ENCODE measurements around the gene CPEB4.

CPEB4 gene

DNA sequence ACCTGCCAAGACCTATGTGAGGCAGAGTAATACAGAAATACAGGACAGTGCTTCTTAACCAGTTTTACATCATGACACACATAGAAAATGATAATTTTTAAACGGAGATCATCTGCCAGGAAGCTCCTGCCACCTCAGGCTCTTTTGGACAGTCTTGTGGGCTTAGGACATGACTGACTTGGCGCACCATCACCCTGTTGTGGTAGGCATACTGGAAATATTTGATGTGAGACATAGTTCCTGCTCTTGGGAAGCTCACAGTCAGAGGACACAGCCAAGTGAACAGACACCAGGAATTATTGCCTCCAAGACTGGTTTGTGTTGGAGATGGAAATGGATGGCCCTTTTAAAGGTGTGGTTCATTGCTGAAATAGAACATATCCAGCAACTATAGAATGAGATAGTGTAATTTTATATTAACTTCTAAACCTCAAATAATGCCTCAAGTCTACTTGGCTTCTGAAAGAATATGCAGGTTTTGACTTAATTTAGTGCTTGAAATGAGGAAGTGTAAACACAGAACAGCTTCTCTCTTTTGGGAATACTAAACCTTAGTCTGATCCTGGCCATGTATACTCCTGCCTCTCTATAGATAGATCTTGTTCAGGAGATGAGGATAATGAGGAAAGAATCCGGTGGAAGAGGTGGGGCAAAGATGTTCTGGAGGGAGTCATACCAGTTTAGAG, 19.7 kb downstream of the CPEB4 start:
- Histone ChIP-seq H3K36me3 (peaks cover 3% of the 10 kb centered on the region), H3K9me3 (ENCODE audit: severe bottlenecking) (no peaks in the 10 kb centered on the region), H3K27me3 (ENCODE audit: insufficient read depth, low read depth, severe bottlenecking) (no peaks in the 10 kb centered on the region), H3K4me3 (ENCODE audit: low read depth, low read length) (no peak overlapping the region), H3K27ac (no peak overlapping the region)
- TF ChIP-seq, protein P1, sequence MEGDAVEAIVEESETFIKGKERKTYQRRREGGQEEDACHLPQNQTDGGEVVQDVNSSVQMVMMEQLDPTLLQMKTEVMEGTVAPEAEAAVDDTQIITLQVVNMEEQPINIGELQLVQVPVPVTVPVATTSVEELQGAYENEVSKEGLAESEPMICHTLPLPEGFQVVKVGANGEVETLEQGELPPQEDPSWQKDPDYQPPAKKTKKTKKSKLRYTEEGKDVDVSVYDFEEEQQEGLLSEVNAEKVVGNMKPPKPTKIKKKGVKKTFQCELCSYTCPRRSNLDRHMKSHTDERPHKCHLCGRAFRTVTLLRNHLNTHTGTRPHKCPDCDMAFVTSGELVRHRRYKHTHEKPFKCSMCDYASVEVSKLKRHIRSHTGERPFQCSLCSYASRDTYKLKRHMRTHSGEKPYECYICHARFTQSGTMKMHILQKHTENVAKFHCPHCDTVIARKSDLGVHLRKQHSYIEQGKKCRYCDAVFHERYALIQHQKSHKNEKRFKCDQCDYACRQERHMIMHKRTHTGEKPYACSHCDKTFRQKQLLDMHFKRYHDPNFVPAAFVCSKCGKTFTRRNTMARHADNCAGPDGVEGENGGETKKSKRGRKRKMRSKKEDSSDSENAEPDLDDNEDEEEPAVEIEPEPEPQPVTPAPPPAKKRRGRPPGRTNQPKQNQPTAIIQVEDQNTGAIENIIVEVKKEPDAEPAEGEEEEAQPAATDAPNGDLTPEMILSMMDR (IDR thresholded peaks at IDR 0.05; ENCODE audit: low read depth, low read length): no peak
- no peak for DNase-seq

DNA sequence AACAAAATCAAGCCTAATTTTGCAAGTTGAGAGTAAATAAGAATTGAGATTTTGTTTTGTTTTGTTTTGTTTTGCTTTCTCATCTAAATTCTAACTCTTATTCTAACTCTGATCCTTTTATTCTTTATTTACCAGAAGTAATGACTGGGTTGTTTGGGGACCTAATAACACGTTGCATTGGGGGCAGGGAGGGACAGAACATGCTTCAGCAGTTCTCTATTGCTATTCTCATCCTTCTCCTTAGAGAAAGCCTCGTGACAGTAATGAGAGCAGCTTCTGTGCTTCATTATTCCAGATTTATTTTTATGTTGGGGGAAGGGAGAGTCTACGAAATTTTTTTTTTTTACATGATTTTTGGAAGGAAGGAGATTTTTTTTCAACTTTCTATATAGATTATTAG, 21.1 kb downstream of the CPEB4 start:
- Histone ChIP-seq H3K4me3 (ENCODE audit: low read depth, low read length) (no peak overlapping the region), H3K27me3 (ENCODE audit: insufficient read depth, low read depth, severe bottlenecking) (no peaks in the 10 kb centered on the region), H3K36me3 (peaks cover 3% of the 10 kb centered on the region), H3K9me3 (ENCODE audit: severe bottlenecking) (no peaks in the 10 kb centered on the region), H3K27ac (no peak overlapping the region)
- TF ChIP-seq, protein P1 (IDR thresholded peaks at IDR 0.05; ENCODE audit: low read depth, low read length): no peak
- DNase-seq: no peak

DNA sequence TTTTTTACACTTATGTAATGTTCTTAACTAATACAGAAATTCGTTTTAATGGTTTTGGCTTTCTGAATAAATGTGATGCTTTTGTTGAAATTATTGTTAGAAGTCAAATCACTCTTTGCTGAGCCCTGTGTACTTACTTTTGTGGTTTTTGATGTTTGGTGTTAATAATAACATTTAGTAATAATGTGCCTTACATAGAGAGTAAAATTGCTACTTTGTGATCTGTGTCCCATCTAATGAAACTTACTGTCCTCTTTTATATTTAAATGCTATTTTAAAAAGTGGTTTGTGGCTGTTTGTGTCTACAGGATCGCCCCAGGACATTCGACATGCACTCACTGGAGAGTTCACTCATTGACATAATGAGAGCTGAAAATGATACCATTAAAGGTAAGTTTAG, 22.1 kb downstream of the CPEB4 start:
- H3K4me3 ChIP-seq (ENCODE audit: low read depth, low read length): no peak overlapping the region

DNA sequence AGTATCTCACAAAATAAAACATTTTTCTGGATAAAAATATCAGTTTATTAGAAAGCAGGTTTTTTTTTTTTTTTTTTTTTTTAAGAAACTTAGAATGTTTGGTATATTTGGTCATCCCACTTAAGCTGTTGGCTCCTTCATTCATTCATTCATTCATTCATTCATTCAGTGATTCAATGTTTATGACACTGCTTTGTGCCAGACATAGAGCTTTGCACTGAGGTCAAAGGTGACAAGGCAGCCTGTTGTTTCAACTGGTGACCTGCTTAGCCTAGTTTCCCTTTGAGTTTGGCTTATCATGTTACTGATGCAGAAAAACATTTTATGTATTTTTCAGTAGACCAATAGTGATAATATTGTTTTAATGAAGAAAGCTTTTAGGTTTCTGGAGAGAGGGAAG, 23.5 kb downstream of the CPEB4 start:
- peaks cover 3% of the 10 kb centered on the region for H3K36me3 ChIP-seq
- H3K27ac ChIP-seq: no peak overlapping the region
- DNase-seq: no peak
- H3K9me3 ChIP-seq (ENCODE audit: severe bottlenecking): no peaks in the 10 kb centered on the region
- no peaks in the 10 kb centered on the region for H3K27me3 ChIP-seq (ENCODE audit: insufficient read depth, low read depth, severe bottlenecking)
- TF ChIP-seq, protein P1 (IDR thresholded peaks at IDR 0.05; ENCODE audit: low read depth, low read length): no peak
- H3K4me3 ChIP-seq (ENCODE audit: low read depth, low read length): no peak overlapping the region

More for the DNA sequence above, 22.1 kb downstream of the CPEB4 start:
- no peaks in the 10 kb centered on the region for H3K9me3 ChIP-seq (ENCODE audit: severe bottlenecking)
- peaks cover 3% of the 10 kb centered on the region for H3K36me3 ChIP-seq
- DNase-seq: no peak
- H3K27ac ChIP-seq: no peak overlapping the region
- TF ChIP-seq, protein P1 (IDR thresholded peaks at IDR 0.05; ENCODE audit: low read depth, low read length): no peak
- H3K27me3 ChIP-seq (ENCODE audit: insufficient read depth, low read depth, severe bottlenecking): no peaks in the 10 kb centered on the region

DNA sequence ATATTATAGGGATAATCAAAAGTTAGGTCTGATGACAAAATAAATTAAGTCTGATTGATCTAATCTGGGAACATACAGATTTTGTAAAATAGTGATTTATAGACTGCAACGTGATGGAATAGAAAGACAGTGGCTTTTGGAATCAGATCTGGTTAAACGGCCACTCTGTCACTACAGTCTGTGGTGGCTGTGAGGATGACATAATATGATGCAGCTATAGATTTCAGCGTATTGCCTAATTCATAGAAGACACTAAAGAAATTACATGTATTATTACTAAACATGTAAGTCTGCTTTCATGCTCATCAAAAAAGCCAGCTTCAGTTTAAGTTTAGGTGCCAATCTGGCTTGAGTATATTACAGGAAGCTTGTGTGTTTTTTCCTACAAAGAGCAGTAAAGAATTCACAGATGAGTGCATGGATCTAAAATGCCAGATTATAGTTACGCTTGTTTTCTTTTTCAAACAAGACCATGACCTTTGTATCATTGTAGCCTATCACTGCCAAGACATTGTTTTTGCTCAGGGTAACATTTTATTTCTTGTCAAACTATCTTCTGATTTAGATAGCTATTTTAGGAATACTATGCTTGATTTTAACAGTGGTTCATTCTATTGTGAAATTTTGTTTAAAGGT, 25.7 kb downstream of the CPEB4 start:
- TF ChIP-seq, protein P1 (IDR thresholded peaks at IDR 0.05; ENCODE audit: low read depth, low read length): no peak
- Histone ChIP-seq H3K27ac (no peak overlapping the region), H3K4me3 (ENCODE audit: low read depth, low read length) (no peak overlapping the region), H3K36me3 (peaks cover 3% of the 10 kb centered on the region), H3K9me3 (ENCODE audit: severe bottlenecking) (no peaks in the 10 kb centered on the region), H3K27me3 (ENCODE audit: insufficient read depth, low read depth, severe bottlenecking) (no peaks in the 10 kb centered on the region)
- no peak for DNase-seq

Measured in WERI-Rb-1 (cell line).